ENCODE data around the gene PHRF1.

The PHRF1 gene

DNA sequence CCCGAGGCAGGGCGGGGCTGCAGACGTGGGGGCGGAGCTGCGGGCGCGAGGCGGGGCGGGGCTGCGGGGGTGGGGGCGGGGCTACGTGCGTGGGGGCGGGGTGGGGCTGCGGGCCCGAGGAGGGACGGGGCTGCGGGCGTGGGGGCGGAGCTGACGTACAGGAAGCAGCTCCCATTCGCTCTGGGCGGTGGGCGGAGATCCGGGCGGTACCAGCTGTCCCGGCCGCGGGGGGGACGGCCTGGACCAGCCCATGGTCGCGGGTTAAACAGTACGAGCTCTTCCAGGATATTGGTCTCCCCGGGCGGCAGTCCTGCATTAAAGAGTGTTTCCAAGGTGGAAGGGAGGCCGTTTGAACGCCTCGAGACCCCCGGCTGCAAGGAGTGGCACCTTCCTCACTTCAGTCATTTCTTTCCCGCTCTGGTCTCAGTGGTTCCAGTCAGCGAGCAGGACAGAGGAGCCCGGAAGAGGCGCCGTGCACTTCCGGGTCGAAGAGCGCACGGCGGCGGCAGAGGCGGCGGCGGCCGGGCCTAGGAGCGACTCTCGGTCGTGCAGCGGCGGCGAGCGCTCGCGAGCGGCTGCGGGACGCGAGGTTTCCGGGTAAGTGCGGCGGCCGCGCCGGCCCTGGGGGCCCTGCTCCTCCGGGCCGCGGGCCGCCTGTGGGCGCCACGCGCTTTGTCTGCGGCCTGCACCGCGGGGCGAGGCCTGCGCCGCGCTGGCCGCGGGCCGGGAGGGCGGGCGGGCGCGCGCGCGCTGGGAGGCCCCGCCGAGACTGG is at the start of gene PHRF1:
TSS of gene PHRF1 (plus strand) at position 475 of the 773 bp plus-strand sequence. CDS start 5,043 bp downstream, outside the sequence.
- peak; percentile 87 for DNase-seq

DNA sequence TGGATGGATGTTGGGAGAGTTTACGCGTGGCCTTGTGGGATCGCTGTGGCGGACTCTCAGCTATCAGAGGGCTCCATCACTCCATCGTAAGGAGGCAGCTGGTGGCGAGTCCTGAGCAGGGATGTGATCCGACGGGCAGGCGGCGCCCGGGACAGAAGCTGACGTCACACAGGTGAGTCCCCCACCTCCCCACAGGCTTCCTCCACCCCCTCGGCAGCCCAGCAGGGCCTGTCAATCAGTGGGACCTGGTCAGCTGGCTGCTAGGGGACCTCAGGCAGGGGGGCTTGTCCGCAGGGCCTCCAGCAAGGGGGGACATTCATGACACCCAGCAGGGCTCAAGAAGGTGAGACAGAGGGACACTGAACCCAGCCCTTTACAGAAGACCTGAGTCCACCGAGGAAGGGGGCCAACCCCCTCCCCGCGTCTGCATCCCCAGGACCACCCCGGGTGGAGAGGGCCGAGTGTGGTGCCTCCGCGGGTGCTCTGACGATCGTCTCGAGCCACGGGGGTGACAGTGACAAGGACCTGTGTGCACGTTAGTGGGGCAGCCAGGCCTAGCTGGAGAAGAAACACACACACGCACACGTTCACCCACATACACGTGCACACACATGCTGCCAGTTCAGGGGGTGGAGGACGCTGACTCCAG is 48.0 kb upstream of the PHRF1 start:
- no peak for DNase-seq

GRCh38 chr11:528815-529727 is 47.2 kb upstream of the PHRF1 start:
- DNase-seq, result no peak

DNA sequence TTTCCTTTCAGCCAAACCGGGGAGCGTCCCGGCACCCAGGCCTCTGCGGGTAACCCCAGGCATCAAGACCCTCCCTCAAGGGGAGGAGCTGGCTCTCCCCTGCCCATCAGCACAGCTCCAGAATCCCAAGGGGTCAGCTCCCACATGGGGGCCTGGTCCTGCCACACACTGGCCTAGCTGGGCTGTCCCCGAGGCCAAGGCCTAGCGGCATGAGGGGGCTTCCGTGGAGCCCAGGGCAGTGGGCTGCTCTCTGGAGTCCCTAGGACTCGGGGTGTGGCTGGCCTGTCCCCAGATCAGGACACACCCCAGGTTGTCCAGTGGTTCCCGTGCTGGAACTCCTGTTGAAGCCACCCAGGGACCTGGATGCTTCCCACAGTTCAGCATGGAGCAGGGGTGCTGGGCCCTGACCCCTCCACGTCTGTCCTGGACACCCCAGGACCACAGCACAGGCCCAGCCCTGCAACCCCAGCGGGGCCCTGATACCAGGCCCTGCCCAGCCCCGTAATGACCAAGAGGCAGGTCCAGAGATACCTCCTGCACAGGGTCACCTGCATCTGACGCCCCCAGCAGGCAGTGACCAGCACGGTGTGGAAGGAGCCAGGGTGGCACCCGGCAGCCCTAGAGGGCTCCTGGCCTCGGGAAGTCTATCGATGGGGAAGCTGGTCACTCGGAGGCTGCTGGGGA is 46.4 kb upstream of the PHRF1 start:
- no peak for DNase-seq

DNA sequence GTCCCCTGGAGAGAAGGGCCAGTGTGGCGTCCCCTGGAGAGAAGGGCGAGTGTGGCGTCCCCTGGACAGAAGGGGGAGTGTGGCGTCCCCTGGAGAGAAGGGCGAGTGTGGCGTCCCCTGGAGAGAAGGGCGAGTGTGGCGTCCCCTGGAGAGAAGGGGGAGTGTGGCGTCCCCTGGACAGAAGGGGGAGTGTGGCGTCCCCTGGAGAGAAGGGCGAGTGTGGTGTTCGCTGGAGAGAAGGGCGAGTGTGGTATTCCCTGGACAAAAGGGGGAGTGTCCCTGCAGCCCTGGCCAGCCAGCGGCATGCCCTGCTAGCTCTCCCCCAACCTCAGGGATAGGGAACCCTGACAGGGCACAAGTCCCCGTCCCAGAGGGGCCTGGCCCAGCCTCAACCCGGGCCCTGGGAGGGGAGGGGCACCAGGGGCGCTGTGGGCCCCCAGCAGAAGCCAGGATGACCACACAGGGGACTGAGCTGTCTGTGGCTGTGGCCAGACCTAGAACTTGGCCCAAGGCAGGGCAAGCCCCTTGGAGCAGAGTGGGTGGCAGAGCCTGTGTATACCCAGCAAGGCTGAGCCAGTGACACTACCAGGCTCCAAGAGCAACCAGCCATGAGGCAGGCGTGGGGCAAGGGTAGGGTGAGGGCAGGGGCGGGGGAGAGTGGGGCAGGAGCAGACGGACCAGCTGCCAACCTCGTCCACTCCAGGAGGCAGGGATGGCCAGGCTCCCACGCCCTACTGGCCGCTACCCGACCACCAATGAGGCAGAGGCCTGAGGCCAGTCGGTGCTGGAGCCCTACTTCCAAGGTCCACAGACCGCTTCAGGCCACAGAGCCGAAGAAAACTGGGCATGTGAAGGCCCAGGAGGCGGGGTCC is 45.1 kb upstream of the PHRF1 start:
- DNase-seq, result no peak

DNA sequence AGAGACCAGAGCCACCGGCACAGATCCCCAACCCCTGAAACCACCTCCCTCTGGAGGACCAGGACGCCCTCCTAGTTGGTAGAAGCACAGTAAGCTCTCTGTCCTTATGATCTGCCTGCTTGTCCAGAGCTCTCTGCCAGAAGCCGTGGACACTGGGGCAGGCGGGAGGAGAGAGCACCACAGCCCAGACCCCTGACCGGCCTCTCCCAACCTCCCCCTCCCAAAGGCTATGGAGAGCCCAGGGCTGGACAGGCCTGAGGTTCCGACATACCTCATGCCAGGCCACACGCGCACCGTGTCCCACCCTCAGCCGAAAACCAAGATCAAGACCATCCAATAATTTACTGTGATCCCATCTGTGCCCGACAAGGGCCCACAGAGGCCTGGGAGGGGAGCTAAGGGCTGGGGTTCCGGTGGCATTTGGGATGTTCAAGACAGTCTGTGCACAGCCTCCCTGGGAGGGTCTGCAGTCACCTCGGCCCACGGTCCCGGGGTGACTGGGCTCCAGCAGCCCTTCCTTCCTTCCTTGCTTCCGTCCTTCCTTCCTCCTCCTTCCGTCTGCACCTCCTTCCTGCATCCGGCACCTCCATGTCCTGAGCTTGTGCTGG is 44.2 kb upstream of the PHRF1 start:
- DNase-seq, result no peak

- DNase-seq, result no peak
Observed at GRCh38 chr11:532527-532985, 43.7 kb upstream of the PHRF1 start.

DNA sequence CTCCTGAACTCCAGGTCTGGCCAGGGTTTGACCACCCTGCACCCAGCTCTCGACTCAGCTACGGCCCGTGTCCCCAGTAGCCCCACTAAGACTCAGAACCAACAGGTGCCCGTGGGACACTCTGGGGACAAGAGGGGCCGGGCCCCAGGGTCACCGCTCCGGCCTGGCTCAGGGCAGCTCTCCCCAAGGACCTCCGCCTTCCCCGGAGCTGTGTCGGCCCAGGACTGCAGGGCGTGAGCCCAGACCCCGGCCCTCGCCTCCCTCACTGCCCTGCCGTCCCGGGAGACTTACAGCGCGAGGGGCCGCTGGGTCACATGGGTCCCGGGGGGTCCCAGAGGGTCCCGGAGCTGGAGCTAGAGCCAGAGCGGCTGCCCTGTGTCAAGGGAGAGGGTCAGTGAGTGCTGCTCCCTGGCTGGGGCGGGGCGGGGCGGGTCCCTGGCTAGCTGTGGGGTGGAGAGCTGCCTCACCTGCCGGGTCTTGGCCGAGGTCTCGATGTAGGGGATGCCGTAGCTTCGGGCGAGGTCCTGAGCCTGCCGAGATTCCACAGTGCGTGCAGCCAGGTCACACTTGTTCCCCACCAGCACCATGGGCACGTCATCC is 43.2 kb upstream of the PHRF1 start:
- no peak for DNase-seq

DNA sequence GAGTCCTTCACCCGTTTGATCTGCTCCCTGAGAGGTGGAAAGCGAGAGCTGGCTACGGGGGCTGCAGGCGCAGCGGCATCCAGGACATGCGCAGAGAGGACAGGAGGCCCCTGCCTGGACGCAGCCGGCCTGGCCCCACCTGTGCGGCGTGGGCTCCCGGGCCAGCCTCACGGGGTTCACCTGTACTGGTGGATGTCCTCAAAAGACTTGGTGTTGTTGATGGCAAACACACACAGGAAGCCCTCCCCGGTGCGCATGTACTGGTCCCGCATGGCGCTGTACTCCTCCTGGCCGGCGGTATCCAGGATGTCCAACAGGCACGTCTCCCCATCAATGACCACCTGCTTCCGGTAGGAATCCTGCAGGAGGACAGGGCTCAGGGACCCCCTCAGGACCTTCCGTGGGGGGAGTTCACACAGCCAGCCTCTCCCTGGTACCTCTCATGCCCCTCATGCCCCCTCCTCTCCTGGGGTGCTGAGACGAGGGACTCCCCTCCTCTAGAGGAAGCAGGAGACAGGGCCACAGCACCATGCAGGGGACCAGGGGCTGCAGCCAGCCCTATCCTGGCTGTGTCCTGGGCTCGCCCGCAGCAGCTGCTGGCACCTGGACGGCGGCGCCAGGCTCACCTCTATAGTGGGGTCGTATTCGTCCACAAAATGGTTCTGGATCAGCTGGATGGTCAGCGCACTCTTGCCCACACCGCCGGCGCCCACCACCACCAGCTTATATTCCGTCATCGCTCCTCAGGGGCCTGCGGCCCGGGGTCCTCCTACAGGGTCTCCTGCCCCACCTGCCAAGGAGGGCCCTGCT is 42.5 kb upstream of the PHRF1 start:
- DNase-seq, result no peak

GRCh38 chr11:534396-535209 is 41.7 kb upstream of the PHRF1 start:
- DNase-seq, result no peak

DNA sequence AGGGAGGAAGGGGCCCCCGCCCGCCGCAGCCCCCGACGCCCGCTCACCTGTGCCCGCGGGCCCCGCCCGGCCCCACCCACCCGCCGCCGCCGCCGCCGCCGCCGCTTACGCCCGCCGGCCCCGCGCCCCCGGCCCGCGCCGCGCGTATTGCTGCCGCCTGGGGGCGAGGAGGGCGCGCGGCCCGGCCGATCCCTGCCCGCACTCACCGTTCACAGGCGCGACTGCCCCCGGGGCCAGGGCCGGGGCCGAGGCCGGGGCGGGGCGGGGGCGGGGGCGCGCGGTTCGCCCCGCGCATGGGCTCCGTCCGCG is 41.1 kb upstream of the PHRF1 start:
- DNase-seq, result no peak

DNA sequence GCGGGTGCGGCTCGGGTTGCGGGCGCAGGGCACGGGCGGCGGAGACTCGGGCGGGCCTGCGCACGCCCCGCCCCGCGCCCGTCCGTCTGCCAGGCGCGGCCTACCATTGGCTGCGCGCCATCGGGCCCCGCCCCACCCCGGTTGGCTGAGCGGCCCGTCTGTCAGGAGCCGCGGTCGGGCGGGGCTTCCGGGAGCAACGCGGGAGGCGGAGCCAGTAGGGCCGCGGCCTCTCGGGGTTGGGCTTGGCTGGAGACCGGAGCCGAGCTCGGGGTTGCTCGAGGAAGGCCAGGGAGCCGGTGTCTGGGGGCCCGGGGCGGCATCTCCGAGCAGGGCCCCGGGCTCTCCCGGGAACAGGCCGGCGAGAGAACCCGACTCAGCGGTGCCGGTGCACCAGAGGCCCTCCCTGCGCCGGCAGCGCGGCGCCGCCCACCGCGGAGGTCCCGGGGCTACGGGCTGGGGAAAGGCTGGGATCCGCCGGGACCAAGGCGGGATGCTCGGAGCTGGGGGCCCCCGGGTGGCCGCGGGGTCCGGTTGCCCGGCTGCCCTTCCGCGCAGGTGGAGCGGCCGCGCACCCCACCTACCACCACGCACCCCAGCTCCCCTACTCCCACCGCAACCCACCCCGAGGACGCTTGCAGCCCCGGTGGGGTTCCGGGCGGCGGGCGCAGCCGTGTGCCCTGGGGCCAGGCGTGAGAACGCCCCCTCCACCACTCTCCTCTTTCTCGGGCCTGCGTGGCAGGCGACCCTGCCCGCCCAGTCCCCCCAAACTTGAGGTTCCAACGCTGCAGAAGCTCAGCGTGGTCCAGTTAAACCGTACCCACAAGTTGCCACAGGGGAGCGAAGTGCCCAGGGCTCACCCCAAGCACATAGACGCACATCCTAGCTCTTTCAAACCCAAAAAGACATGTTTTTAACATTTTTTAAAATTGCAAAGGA is 40.5 kb upstream of the PHRF1 start, which contains the start of gene HRAS:
TSS of gene HRAS (minus strand) at position 58 of the 936 bp plus-strand sequence.
- peak; percentile 91 for DNase-seq

DNA sequence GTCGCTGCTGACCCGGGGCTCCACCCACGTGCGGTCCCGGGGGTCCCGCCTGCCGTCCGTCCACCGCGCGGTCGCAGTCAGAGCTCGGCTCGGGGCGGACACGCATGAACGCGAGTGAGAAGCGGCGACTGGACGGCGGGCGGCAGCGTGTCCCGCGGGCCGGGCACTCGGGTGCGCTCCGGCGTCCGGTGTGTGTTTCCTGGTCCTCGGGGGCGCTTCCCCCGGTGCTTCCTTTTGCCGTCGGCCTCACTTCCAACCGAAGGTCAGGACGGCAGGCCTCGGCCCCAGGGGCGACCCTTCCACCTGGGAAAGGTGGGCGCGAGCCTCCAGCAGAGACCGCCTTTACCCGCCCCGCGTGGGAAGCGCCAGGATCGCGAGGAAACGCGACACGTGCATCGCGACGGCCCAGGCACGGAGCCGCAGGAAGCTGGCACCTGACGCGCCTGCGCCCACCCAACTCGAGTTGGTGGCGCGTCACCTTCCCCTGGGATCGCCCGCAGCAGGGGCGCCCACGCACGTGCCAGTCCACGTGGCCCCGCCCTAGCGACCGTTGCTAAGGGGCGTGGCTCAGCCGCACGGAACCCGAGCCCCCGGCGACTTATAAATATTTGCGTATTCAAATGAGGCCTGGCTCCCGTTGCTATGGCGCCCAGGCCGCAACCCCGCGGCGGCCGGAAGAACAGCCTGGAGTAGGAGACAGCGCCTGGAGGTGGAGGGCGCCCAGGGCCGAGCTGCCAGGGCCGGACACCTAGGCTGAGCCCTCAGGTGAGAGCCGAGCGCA is 39.2 kb upstream of the PHRF1 start, which contains the start of gene LRRC56:
TSS of gene LRRC56 (plus strand) at position 687 of the 781 bp plus-strand sequence. CDS start 3,158 bp downstream, outside the sequence.
- peak; percentile 94 for DNase-seq

GRCh38 chr11:537622-538430 is 38.4 kb upstream of the PHRF1 start:
- DNase-seq, result no peak

GRCh38 chr11:538431-539051 is 37.7 kb upstream of the PHRF1 start:
- DNase-seq, result no peak
